ENCODE data around the gene GNAI3.

GNAI3 gene

DNA sequence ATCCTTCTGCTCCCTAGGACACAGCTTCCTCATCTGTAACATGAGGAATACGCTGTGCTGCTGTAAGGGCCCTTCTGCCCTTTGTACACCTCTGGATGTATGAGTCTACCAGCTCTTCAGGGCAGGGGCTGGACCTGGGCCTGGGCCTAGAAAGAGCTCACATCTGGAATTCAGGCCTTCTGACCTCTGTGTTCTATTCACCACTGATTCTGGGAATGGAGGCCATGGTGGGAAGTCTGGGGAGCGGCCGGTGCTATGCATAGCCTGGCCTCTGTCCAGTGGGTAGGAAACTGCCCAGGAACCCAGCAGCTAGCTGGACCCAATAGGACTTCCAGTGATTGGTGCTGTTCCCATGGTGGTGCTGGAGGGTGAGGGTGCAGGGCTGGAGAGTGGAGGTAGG, 19.7 kb upstream of the GNAI3 start:
- no peak for ATAC-seq
- TF ChIP-seq ESRRG (CRISPR knock-in tag; IDR thresholded peaks at IDR 0.05) (no peak), ARNTL (CRISPR knock-in tag; IDR thresholded peaks at IDR 0.05; ENCODE audit: borderline replicate concordance, low read depth) (no peak), OSR1 (CRISPR knock-in tag; IDR thresholded peaks at IDR 0.05) (no peak), GLIS3 (CRISPR knock-in tag; IDR thresholded peaks at IDR 0.05) (no peak), PPARA (CRISPR knock-in tag; IDR thresholded peaks at IDR 0.05; ENCODE audit: borderline replicate concordance) (no peak), RARB (CRISPR knock-in tag; IDR thresholded peaks at IDR 0.05) (no peak), ZFP3 (CRISPR knock-in tag; IDR thresholded peaks at IDR 0.05) (no peak), TOX (CRISPR knock-in tag; IDR thresholded peaks at IDR 0.05; ENCODE audit: borderline replicate concordance) (no peak), ZFP30 (CRISPR knock-in tag; IDR thresholded peaks at IDR 0.05) (no peak), ISL1 (CRISPR knock-in tag; IDR thresholded peaks at IDR 0.05) (no peak), ZNF565 (CRISPR knock-in tag; conservative IDR thresholded peaks at IDR 0.05; ENCODE audit: low read depth) (no peak)
- TF ChIP-seq, protein P1, sequence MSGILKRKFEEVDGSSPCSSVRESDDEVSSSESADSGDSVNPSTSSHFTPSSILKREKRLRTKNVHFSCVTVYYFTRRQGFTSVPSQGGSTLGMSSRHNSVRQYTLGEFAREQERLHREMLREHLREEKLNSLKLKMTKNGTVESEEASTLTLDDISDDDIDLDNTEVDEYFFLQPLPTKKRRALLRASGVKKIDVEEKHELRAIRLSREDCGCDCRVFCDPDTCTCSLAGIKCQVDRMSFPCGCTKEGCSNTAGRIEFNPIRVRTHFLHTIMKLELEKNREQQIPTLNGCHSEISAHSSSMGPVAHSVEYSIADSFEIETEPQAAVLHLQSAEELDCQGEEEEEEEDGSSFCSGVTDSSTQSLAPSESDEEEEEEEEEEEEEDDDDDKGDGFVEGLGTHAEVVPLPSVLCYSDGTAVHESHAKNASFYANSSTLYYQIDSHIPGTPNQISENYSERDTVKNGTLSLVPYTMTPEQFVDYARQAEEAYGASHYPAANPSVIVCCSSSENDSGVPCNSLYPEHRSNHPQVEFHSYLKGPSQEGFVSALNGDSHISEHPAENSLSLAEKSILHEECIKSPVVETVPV (CRISPR knock-in tag; IDR thresholded peaks at IDR 0.05) = no peak
- TF ChIP-seq, protein P2, sequence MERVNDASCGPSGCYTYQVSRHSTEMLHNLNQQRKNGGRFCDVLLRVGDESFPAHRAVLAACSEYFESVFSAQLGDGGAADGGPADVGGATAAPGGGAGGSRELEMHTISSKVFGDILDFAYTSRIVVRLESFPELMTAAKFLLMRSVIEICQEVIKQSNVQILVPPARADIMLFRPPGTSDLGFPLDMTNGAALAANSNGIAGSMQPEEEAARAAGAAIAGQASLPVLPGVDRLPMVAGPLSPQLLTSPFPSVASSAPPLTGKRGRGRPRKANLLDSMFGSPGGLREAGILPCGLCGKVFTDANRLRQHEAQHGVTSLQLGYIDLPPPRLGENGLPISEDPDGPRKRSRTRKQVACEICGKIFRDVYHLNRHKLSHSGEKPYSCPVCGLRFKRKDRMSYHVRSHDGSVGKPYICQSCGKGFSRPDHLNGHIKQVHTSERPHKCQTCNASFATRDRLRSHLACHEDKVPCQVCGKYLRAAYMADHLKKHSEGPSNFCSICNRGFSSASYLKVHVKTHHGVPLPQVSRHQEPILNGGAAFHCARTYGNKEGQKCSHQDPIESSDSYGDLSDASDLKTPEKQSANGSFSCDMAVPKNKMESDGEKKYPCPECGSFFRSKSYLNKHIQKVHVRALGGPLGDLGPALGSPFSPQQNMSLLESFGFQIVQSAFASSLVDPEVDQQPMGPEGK (CRISPR knock-in tag; IDR thresholded peaks at IDR 0.05; ENCODE audit: borderline replicate concordance) = no peak
- TF ChIP-seq, protein P3, sequence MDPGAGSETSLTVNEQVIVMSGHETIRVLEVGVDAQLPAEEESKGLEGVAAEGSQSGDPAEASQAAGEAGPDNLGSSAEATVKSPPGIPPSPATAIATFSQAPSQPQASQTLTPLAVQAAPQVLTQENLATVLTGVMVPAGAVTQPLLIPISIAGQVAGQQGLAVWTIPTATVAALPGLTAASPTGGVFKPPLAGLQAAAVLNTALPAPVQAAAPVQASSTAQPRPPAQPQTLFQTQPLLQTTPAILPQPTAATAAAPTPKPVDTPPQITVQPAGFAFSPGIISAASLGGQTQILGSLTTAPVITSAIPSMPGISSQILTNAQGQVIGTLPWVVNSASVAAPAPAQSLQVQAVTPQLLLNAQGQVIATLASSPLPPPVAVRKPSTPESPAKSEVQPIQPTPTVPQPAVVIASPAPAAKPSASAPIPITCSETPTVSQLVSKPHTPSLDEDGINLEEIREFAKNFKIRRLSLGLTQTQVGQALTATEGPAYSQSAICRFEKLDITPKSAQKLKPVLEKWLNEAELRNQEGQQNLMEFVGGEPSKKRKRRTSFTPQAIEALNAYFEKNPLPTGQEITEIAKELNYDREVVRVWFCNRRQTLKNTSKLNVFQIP (CRISPR knock-in tag; IDR thresholded peaks at IDR 0.05; ENCODE audit: borderline replicate concordance, low read depth) = no peak
- TF ChIP-seq, protein P4, sequence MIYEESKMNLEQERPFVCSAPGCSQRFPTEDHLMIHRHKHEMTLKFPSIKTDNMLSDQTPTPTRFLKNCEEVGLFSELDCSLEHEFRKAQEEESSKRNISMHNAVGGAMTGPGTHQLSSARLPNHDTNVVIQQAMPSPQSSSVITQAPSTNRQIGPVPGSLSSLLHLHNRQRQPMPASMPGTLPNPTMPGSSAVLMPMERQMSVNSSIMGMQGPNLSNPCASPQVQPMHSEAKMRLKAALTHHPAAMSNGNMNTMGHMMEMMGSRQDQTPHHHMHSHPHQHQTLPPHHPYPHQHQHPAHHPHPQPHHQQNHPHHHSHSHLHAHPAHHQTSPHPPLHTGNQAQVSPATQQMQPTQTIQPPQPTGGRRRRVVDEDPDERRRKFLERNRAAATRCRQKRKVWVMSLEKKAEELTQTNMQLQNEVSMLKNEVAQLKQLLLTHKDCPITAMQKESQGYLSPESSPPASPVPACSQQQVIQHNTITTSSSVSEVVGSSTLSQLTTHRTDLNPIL (CRISPR knock-in tag; IDR thresholded peaks at IDR 0.05; ENCODE audit: low read depth) = no peak
- TF ChIP-seq, protein P5, sequence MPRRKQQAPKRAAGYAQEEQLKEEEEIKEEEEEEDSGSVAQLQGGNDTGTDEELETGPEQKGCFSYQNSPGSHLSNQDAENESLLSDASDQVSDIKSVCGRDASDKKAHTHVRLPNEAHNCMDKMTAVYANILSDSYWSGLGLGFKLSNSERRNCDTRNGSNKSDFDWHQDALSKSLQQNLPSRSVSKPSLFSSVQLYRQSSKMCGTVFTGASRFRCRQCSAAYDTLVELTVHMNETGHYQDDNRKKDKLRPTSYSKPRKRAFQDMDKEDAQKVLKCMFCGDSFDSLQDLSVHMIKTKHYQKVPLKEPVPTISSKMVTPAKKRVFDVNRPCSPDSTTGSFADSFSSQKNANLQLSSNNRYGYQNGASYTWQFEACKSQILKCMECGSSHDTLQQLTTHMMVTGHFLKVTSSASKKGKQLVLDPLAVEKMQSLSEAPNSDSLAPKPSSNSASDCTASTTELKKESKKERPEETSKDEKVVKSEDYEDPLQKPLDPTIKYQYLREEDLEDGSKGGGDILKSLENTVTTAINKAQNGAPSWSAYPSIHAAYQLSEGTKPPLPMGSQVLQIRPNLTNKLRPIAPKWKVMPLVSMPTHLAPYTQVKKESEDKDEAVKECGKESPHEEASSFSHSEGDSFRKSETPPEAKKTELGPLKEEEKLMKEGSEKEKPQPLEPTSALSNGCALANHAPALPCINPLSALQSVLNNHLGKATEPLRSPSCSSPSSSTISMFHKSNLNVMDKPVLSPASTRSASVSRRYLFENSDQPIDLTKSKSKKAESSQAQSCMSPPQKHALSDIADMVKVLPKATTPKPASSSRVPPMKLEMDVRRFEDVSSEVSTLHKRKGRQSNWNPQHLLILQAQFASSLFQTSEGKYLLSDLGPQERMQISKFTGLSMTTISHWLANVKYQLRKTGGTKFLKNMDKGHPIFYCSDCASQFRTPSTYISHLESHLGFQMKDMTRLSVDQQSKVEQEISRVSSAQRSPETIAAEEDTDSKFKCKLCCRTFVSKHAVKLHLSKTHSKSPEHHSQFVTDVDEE (CRISPR knock-in tag; IDR thresholded peaks at IDR 0.05) = no peak

DNA sequence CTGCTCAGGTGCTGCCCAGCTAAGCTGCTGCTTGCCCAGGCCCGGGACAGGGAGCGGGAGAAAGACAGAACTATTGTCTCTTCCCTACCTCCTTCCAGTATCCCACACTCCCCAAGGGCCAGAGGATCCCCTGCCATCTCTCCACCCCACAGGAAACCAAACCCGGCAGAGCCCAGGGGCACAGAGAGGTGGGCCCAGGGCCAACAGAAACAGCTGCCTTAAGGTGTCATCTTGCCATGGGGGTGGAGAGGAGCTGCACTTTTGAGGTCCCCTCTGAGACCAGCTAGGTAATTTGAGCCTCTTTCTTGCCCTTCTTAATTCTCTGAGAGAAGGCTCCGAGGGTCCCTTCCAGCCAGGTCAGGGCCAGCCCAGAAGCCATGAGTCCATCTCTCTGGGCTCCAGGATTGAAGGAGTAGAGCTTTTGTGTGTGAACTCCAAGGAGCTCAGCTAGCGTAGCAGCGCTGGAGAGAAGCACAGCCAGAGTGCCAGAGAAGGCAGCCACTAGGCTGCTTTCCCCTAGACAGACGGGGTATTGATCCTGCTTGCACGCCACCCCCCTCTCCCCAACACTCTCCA, 18.4 kb upstream of the GNAI3 start:
- TF ChIP-seq PPARA (CRISPR knock-in tag; IDR thresholded peaks at IDR 0.05; ENCODE audit: borderline replicate concordance) (no peak), ZC3H10 (CRISPR knock-in tag; IDR thresholded peaks at IDR 0.05) (no peak), SNAI2 (CRISPR knock-in tag; IDR thresholded peaks at IDR 0.05) (no peak), ZNF565 (CRISPR knock-in tag; conservative IDR thresholded peaks at IDR 0.05; ENCODE audit: low read depth) (no peak), ZNF8 (CRISPR knock-in tag; IDR thresholded peaks at IDR 0.05) (no peak), ZFP30 (CRISPR knock-in tag; IDR thresholded peaks at IDR 0.05) (no peak), ZFP3 (CRISPR knock-in tag; IDR thresholded peaks at IDR 0.05) (no peak), ZNF70 (CRISPR knock-in tag; IDR thresholded peaks at IDR 0.05) (no peak), CSDC2 (CRISPR knock-in tag; IDR thresholded peaks at IDR 0.05) (no peak)
- TF ChIP-seq, protein P4 (CRISPR knock-in tag; IDR thresholded peaks at IDR 0.05; ENCODE audit: low read depth) = no peak
- no peak for ATAC-seq
